ENCODE results near the gene APOL6. TPM values are rescaled to one million over a fixed set of nuclear protein-coding genes. Genes with fewer than 3 reads are reported as not detected.

APOL6 gene
- total and polyA plus RNA-seq, 2 of the 13 experiments (the other 11 are each of a cell fraction or from before 2014, with no cell fraction given), result 5.2 to 7.5 TPM

DNA sequence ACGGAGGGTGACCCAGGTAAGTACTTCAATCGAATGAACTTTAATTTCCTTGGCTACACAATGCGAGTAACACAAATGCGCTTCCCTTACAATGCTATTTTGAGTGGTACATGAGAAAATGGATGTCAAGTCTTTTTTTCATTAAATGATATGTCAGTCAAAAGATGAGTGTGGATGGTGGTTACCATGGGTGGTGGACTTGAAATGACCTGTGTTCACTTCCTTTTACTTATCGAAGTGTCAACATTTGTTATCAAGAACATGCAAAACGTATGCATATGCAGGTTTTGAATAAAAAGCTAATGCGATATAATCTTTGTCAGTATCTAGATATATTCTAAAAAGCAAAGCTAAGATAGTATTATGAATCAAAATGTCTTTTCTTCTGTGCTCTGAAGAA, 60.7 kb downstream of the APOL6 start:
- Histone ChIP-seq H3K79me2 (ENCODE audit: insufficient read depth, low read length) (no peaks in the 10 kb centered on the region), H3K27me3 (ENCODE audit: control insufficient read depth in 1 of 2, insufficient read depth in 2 of 2, low read length in 2 of 2) (no peaks in the 10 kb centered on the region), H3K9me3 (ENCODE audit: low read length) (no peaks in the 10 kb centered on the region; the same call in 1 of the 2 replicates), H3K27ac (ENCODE audit: extremely low read length, insufficient read depth, low read length) (no peak overlapping the region), H3K4me1 (ENCODE audit: insufficient read depth, low read length) (peaks cover 29% of the 10 kb centered on the region), H3K9ac (ENCODE audit: insufficient read depth, low read depth, low read length) (no peak overlapping the region), H2AFZ (ENCODE audit: low read length) (no peak overlapping the region), H3K4me2 (ENCODE audit: low read depth, low read length) (no peak overlapping the region), H3K4me3 (replicated peaks in 1 of 3; ENCODE audit: insufficient read depth in 1 of 3, low read depth in 2 of 3, low read length in 3 of 3) (no peak overlapping the region), H4K20me1 (ENCODE audit: insufficient read depth, low read length) (no peaks in the 10 kb centered on the region), H3K36me3 (replicated peaks in 1 of 2; ENCODE audit: control insufficient read depth in 1 of 2, insufficient read depth in 2 of 2, low read length in 2 of 2) (no peaks in the 10 kb centered on the region)
- intact Hi-C loops (cut with micrococcal nuclease; ENCODE audit: unreplicated experiment), result no loop called here
- ChIA-PET POLR2A (no interaction called here), CTCF (ENCODE audit: low intra/inter-chr PET ratio, low total read pairs) (no interaction called here)
- in situ Hi-C loops (cut with HindIII; ENCODE audit: extremely low pct_ligation_motif_present, low pct_unique_long_range_greater_than_20kb), result no loop called here
- FAIRE-seq, result no peak
- BruUV-seq (replicated peaks), result no TSS peak
- no peak for DNase-seq (ENCODE audit: low spot score)
- no peak for ATAC-seq
- 72% methylated on average over 7 of the region's 7 CpGs for WGBS (ENCODE audit: low lambda C conversion rate)
- TF ChIP-seq ATRX (CRISPR knock-in tag; IDR thresholded peaks at IDR 0.05; ENCODE audit: borderline replicate concordance) (no peak), PTBP1 (IDR thresholded peaks at IDR 0.05; ENCODE audit: low read depth, low read length, poor library complexity, severe bottlenecking) (no peak), ZNF260 (CRISPR knock-in tag; IDR thresholded peaks at IDR 0.05; ENCODE audit: borderline replicate concordance, low read depth) (no peak), ZSCAN25 (CRISPR knock-in tag; IDR thresholded peaks at IDR 0.05) (no peak), PHF21A (CRISPR knock-in tag; IDR thresholded peaks at IDR 0.05) (no peak), EED (CRISPR knock-in tag; IDR thresholded peaks at IDR 0.05) (no peak), U2AF1 (optimal IDR thresholded peaks at IDR 0.05; ENCODE audit: low read depth, low read length) (no peak), ZNF580 (CRISPR knock-in tag; IDR thresholded peaks at IDR 0.05; ENCODE audit: borderline replicate concordance, low read depth) (no peak)
- TF ChIP-seq, protein P1, sequence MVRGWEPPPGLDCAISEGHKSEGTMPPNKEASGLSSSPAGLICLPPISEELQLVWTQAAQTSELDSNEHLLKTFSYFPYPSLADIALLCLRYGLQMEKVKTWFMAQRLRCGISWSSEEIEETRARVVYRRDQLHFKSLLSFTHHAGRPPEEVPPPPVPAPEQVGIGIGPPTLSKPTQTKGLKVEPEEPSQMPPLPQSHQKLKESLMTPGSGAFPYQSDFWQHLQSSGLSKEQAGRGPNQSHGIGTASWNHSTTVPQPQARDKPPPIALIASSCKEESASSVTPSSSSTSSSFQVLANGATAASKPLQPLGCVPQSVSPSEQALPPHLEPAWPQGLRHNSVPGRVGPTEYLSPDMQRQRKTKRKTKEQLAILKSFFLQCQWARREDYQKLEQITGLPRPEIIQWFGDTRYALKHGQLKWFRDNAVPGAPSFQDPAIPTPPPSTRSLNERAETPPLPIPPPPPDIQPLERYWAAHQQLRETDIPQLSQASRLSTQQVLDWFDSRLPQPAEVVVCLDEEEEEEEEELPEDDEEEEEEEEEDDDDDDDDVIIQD (CRISPR knock-in tag; IDR thresholded peaks at IDR 0.05; ENCODE audit: low read depth), result no peak
